GM08714 (cell line): ENCODE results near the gene MYH4.

Experiments
- H3K4me3 ChIP-seq: fragments of 200-500 bp; sonication (Bioruptor generic); 2 replicates; pipeline ENCODE4 v1.5.1; 2014; ENCODE audit warnings: mild to moderate bottlenecking, low read length, inconsistent platforms
- ZNF274 ChIP-seq: IDR thresholded peaks from 2 replicates; pipeline ENCODE4 v1.6.1; 2012; ENCODE audit warnings: mild to moderate bottlenecking, low read depth, low read length

Gene MYH4

DNA sequence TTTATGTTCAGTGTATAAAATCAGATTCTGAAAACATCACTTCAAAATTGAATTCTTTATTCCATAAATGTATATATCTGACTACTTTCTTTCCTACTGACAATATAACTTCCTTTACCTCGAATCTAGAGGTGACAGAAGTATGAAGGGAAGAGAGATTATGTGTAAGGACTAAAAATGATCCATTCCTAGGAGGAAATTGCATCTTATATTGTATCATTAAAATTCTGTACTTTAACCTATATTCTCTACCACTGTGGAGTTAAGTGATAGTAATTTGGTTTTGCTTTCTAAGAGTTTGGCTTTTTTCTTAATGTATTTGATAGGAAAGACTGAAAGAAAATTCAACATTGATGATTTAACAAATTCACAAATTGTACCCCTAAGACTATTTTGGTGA, 11.4 kb downstream of the MYH4 start:
- TF ChIP-seq ZNF274 = no peak
- no peak overlapping the region for H3K4me3 ChIP-seq

DNA sequence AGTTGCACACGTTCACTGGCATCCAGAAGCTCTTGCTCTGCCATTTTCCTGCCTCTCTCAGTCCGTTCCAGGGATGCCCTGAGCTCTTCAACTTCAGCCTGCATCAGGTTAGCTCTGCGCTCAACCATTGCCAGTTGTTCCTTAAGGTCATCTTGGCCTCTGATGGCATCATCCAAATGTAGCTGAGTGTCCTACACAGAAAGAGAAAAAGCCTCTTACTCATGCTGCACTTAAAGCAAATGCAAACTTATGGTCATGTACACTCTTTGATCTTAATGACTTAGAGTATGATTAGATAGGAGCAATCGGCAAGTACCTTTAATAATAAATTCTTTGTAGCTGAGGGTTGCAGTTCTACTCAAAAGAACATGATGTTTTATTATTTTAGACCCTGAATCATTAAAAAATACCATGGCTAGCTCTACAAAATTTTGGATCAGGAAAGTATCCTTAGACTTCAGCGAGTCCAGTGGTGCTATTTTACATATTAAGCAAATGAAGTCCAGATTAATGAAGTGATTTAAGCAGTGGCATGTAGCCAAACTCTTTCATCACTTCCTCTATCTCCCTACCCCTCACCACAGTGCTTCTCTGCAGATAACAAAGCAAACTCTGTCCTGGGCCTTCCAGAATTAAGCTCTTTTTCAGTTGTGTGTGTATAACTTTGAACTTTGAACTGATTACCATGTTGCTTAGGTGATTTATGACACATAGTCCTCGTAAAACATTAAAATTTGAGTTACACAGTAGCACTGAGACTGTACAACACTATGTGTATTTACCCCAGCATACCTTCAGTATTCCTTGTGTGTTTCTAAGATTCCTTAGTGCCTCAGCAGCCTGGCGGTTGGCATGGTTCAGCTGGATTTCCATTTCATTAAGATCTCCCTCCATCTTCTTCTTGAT, 22.1 kb downstream of the MYH4 start:
- TF ChIP-seq ZNF274 = no peak
- H3K4me3 ChIP-seq = no peak overlapping the region

DNA sequence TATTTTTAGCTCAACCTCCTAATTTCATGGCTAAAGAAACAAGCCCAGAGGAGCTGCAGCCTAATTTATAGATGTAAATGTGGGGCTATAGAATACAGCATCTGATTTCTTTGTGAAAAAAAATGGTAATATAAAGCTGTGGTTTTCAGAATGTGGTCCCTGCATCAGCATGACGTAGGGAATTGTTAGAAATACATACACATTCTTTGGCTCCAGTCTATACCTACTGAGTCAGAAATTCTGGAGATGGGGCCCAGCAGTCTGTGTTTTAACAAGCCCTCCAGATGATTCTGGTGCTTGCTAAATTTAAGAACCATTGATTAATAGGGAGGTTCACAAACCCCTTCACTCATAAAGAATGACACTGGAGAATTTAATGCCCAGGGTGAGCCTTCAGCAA, 29.5 kb downstream of the MYH4 start:
- no peak for TF ChIP-seq ZNF274
- no peak overlapping the region for H3K4me3 ChIP-seq

DNA sequence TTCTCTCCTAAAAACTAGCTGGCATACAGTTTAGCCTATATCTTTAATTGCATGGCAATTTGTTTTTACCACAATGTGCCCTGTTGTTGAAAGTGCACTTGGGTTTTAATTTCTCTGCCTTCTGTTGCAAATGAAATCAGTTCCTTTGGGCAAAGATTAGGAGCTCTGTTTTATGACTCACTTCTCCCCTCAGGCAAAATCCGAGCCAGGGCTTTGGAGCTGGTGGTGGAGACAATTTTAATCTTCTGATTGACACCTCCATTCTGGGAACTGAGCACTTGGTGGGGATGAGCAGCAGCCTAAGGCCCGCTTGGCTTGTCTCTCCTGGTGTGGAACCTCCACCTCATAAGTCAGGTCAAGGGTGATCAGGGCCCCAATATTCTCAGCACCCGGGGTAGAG, 34.3 kb downstream of the MYH4 start:
- H3K4me3 ChIP-seq = no peak overlapping the region
- TF ChIP-seq ZNF274 = no peak

DNA sequence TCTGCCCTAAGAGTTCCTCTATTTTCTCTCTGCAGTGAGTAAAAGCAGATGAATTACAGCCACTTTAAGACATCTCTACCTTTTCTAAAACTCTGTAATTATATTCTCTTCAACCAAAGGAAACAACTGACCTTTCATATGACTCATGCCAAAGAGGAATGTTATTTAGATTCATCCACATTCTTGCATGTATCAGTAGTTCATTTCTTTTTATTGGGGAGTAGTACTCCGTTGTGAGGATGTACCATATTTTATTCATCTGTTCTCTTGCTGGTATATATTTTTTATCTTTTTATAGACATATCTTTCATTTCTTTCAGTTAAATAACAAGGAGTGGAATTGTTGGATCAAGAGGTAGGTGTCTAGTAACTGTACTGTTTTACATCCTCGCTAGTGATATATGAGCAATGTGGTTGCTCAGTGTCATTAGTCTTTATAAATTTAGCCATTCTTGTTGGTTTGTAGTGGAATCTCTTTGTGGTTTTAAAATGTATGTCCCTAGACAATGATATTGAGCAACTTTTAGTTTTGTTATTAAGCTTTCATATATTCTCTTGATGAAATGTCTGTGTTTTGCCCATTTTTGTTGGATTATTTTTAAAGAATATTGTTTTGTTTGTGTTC, 39.8 kb downstream of the MYH4 start:
- no peak for TF ChIP-seq ZNF274
- H3K4me3 ChIP-seq = no peak overlapping the region

DNA sequence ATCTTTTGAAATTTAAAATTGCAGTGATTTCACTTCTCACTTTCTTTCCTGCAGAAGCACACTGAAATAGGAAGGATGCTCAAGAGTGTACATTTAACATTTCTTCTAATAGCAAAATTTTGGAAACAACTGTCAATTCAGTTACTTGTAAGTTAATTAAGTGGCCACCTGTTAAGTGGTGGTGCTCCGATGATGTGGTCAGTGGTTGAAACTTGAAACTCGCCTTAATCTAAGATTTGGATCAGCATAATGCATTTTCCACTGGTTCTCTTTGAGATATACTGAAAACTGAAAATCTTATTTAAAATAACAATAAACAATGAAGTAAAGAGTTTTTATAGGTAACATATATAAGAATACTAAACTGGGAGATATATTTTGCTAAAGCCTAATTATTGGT, 40.6 kb downstream of the MYH4 start:
- no peak for TF ChIP-seq ZNF274
- no peak overlapping the region for H3K4me3 ChIP-seq

DNA sequence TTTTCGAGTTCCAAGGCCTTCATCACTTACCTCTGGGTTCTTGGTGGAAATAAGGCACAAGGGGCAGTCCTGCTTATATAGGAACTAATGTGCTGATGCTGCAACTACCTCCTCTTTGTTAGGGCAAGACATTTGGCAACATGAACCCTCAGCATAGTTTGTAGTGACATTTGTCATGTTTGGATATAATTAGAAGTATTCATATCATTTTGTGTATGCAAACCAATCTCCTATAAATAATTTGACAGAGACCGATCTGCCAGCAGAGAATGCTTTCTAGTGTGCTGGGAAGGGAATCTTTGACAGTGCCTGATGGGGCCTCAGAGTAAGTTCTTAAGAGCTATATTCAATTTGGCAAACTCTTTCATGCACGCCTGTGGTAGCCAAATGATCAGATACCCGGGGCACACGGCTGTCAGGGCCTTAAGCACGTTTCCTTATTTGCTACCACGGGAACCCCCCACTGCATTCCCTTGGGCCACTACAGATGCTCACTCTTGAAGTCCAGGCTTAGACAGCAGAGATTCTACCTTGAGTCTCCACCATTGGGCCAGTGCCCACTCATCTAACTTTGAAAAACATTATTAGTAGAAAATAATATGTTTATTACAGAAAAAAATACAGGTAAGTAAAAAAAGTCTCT, 47.3 kb downstream of the MYH4 start, which contains the start of gene MYH8:
TSS of gene MYH8 (minus strand) at position 51 of the 643 bp plus-strand sequence. CDS start 1,723 bp downstream, outside the sequence.
- no peak for TF ChIP-seq ZNF274
- no peak within 1 kb of the TSS for H3K4me3 ChIP-seq

DNA sequence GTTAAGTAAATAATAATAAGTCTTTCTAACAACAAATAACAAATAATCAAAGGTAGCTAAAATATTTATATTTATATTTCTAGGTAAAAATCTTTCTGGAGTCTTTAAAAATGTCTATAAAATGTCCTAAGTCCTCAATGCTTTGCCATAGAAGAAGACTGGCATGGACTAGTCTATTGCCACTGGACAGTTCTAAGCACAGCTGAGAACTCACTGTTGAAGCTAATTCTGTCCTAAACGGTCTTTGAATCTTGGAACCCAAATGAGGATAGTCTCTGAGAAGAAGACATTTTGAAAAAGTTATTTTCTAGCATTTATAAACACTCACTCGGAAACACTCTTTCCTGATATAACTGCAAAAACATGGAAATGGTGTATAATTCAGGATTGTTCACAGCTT, 48.1 kb downstream of the MYH4 start:
- TF ChIP-seq ZNF274 = no peak
- H3K4me3 ChIP-seq = no peak overlapping the region

DNA sequence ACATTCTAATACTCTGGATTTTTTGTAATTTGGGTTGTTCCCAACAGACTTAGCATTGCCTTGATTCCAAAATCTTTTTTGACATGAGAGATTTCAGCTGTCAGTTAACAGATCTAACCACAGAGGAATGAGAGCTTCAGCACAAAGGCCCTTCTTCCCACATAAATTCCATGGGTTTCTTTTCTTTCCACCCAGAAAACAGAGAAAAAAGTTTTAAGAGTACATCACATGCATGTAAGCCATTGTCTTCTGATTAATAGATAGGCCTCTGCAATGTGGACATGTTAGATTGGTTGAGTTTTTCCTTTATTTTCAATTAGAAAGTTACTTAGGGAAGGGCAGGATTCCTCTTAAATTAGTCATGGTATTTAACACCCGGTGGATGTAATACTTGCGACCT, 48.5 kb downstream of the MYH4 start:
- no peak for TF ChIP-seq ZNF274

DNA sequence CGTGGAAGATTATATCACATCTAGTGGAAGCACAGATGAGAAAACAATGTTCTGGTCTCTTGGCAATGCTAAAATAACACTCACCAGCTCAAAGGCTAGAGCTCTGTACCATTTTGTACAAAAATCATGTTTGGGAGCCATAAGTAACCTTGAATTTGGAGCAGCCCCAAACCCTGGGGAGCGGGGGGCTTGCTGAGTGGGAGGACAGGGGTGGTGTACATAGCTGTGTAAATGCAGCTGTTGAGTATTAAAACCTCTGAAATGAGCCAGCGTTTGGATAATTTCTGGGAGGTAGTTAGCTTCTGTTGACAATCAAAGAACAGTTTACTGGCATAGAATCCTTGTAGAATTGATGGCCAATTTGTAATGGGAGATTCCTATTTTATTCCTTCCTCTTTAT, 51.9 kb downstream of the MYH4 start:
- TF ChIP-seq ZNF274 = no peak
- H3K4me3 ChIP-seq = no peak overlapping the region

More for the DNA sequence above, 48.5 kb downstream of the MYH4 start:
- no peak overlapping the region for H3K4me3 ChIP-seq

DNA sequence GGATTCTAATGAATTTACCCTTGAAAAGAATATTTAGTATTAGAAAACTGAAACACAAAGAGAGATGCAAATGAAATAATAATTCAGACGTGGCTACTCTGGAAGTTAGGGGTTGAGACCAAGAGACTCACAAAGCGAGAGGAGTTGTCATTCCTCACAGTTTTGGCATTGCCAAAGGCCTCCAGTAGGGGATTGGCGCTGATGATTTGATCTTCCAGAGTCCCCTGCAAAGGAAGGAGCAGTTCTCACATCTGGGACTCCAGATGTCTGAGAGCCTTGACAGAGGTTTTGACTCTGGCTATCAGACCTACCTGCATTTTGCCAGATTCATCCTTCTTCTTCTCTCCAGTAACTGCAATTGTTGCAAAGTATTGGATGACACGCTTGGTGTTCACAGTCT, 54.2 kb downstream of the MYH4 start:
- TF ChIP-seq ZNF274 = no peak
- H3K4me3 ChIP-seq = no peak overlapping the region

DNA sequence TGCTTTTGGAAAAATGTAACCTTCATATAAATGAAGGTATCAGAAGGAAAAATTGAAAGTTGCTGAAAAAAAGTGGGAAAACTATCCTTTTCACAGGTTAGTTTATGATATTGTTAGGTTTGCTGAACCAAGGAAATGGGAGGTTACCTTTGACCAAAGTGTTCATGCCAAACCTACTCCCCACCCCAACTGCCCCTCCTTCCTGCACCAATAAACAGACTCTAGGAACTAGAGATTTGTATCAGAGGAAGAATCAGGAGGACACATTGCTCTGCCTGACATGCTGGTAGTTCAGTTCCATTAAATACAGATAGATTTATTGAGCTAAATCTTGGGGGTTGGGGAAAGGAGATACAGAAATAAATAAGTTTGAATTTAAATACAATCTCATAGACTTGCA, 65.8 kb downstream of the MYH4 start:
- H3K4me3 ChIP-seq = no peak overlapping the region
- TF ChIP-seq ZNF274 = no peak

DNA sequence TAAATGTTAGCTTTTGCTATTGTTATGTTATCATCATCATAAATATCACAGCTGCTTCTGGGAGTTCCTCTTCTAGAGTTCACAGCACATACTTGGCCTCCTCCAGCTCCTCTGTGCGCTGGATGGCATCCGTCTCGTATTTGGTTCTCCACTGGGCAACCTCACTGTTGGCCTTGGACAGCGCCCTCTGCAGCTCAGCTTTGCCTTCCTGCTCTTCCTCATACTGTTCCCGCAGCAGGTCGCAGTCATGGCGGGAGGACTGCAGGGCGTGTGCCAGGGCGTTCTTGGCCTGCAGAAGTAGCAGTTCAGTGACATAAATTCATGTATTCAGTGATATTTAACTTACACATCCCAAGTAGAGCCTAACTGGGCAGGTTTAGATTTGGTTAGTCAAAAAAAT, 71.0 kb downstream of the MYH4 start:
- no peak for TF ChIP-seq ZNF274
- H3K4me3 ChIP-seq = no peak overlapping the region

DNA sequence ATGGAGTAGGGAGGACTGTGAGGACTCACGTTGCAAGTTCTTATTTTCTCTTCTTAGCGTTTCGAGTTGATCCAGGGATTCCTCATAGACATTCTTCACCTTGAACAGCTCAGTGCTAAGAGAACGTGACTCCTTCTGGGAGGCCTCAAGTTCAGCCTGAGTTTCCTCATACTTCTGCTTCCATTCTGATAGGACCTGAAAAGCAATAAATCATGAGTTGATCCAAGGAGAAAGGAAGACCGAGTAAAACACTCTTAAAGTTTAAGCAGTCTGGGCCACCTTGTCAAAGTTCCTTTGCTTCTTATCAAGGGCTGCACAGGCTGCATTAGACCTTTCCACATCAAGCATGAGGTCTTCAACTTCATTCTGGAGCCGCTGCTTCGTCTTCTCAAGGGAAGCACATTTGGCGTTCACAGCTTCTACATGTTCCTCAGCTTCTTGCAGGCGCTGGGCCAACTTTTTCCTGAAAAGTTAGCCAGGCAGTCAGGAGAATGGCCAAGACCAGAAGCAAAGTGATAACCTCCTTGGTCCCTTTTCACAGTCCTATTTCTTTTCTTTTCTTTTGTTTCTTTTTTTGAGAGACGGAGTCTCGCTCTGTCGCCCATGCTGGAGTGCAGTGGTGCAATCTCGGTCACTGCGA, 72.7 kb downstream of the MYH4 start:
- no peak for TF ChIP-seq ZNF274
- no peak overlapping the region for H3K4me3 ChIP-seq
